OCI-LY1 (cell line): ENCODE measurements around the gene KCNH2.

Experiments used
- H2AFZ ChIP-seq: fragments of 200-600 bp; sonication (generic), shearing (Covaris generic); 2 replicates; pipeline ENCODE4 v1.6.0; 2014; ENCODE audit warnings: antibody characterized with exemption, mild to moderate bottlenecking, low read length
- H3F3A ChIP-seq: fragments of 200-600 bp; sonication (generic), shearing (Covaris generic); 2 replicates; pipeline ENCODE4 v1.6.0; 2014; ENCODE audit warnings: mild to moderate bottlenecking, antibody characterized with exemption, low read length, moderate library complexity; ENCODE audit not compliant: insufficient read depth
- H3K27ac ChIP-seq: fragments of 200-600 bp; sonication (generic); 2 replicates; pipeline ENCODE4 v1.5.1; 2014; ENCODE audit warnings: low read length, mixed run types, mild to moderate bottlenecking, low read depth; ENCODE audit not compliant: poor library complexity, severe bottlenecking
- H3K27me3 ChIP-seq: fragments of 200-600 bp; sonication (generic); 2 replicates; pipeline ENCODE4 v1.6.0; 2014; ENCODE audit warnings: antibody characterized with exemption, mild to moderate bottlenecking, low read length, moderate library complexity; ENCODE audit not compliant: insufficient read depth
- H3K36me3 ChIP-seq: fragments of 200-600 bp; sonication (generic); 2 replicates; pipeline ENCODE4 v1.6.1; 2014; ENCODE audit warnings: mild to moderate bottlenecking, antibody characterized with exemption, low read length, moderate library complexity, mixed read lengths; ENCODE audit not compliant: insufficient read depth
- H3K4me1 ChIP-seq: fragments of 200-600 bp; sonication (generic); 2 replicates; pipeline ENCODE4 v1.5.1; 2014; ENCODE audit warnings: mild to moderate bottlenecking, low read length, moderate library complexity; ENCODE audit not compliant: insufficient read depth, severe bottlenecking
- H3K4me2 ChIP-seq: fragments of 200-600 bp; sonication (generic), shearing (Covaris generic); 2 replicates; pipeline ENCODE4 v1.6.1; 2014; ENCODE audit warnings: low read length
- H3K4me3 ChIP-seq: fragments of 200-600 bp; sonication (generic); 2 replicates; pipeline ENCODE4 v1.5.1; 2014; ENCODE audit warnings: low read length, low read depth, mild to moderate bottlenecking, mixed read lengths; ENCODE audit not compliant: poor library complexity, severe bottlenecking
- H3K79me2 ChIP-seq: fragments of 200-600 bp; shearing (Covaris generic); 2 replicates; pipeline ENCODE4 v1.6.1; 2016; ENCODE audit warnings: mixed run types, low read length, mixed read lengths; ENCODE audit not compliant: insufficient read depth
- H3K9ac ChIP-seq: fragments of 200-600 bp; sonication (generic), shearing (Covaris generic); 2 replicates; pipeline ENCODE4 v1.6.1; 2014; ENCODE audit warnings: mild to moderate bottlenecking, low read length, mixed read lengths
- H3K9me2 ChIP-seq: fragments of 200-600 bp; sonication (generic), shearing (Covaris generic); 2 replicates; pipeline ENCODE4 v1.6.1; 2014; ENCODE audit warnings: low read depth, mild to moderate bottlenecking, low read length, mixed read lengths
- H3K9me3 ChIP-seq: fragments of 200-600 bp; shearing (Covaris generic); 2 replicates; pipeline ENCODE4 v1.6.1; 2014; ENCODE audit warnings: low read length, mixed read lengths
- H4K20me1 ChIP-seq: fragments of 200-600 bp; sonication (generic), shearing (Covaris generic); 2 replicates; pipeline ENCODE4 v1.6.0; 2016; ENCODE audit warnings: mild to moderate bottlenecking, low read length; ENCODE audit not compliant: insufficient read depth
- CTCF ChIP-seq: fragments of 200-600 bp; sonication (generic), shearing (Covaris generic); IDR thresholded peaks from 2 replicates; pipeline ENCODE4 v1.5.1; 2017; ENCODE audit warnings: mild to moderate bottlenecking, antibody characterized with exemption, low read length, moderate library complexity, mixed read lengths
- EZH2 ChIP-seq: fragments of 200-600 bp; sonication (generic), shearing (Covaris generic); IDR thresholded peaks from 2 replicates; pipeline ENCODE4 v1.8.0; 2017; ENCODE audit warnings: borderline replicate concordance, mixed run types, mild to moderate bottlenecking, antibody characterized with exemption, low read length, moderate library complexity, mixed read lengths

The KCNH2 gene

GRCh38 chr7:150999001-150999400, 20.9 kb upstream of the KCNH2 start:
- H3K4me1 ChIP-seq = peaks cover 5% of the 10 kb centered on the region
- H3K36me3 ChIP-seq = no peaks in the 10 kb centered on the region
- H3K9me2 ChIP-seq = no peaks in the 10 kb centered on the region
- H4K20me1 ChIP-seq = no peaks in the 10 kb centered on the region
- no peaks in the 10 kb centered on the region for H3K9me3 ChIP-seq
- TF ChIP-seq EZH2 (no peak), CTCF (no peak)
- no peaks in the 10 kb centered on the region; the same call in 1 of the 2 replicates for H3K27me3 ChIP-seq
- no peak overlapping the region for H3K4me3 ChIP-seq
- no peaks in the 10 kb centered on the region for H3F3A ChIP-seq
- no peaks in the 10 kb centered on the region for H3K79me2 ChIP-seq
- no peak overlapping the region for H3K27ac ChIP-seq
- H3K4me2 ChIP-seq = no peak overlapping the region
- H2AFZ ChIP-seq = no peak overlapping the region
- H3K9ac ChIP-seq = no peak overlapping the region

DNA sequence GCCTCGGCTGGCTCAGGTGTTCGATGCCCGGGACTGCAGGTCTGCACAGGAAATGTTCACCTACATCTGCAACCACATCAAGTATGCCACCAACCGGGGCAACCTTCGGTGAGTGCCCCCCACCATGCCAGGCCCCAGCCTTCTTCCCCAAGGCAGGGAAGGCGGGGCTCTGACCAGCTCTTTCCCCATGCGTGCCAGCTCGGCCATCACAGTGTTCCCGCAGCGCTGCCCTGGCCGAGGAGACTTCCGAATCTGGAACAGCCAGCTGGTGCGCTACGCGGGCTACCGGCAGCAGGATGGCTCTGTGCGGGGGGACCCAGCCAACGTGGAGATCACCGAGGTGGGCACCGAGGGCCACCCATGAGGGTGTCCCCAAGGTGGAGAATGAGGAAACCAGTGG, 20.2 kb upstream of the KCNH2 start:
- Histone ChIP-seq H3K4me2 (no peak overlapping the region), H3K4me1 (peaks cover 5% of the 10 kb centered on the region), H3K4me3 (no peak overlapping the region), H4K20me1 (no peaks in the 10 kb centered on the region), H3K27ac (no peak overlapping the region), H3F3A (no peaks in the 10 kb centered on the region), H2AFZ (no peak overlapping the region), H3K79me2 (no peaks in the 10 kb centered on the region), H3K27me3 (no peaks in the 10 kb centered on the region; the same call in 1 of the 2 replicates), H3K9me2 (no peaks in the 10 kb centered on the region), H3K9ac (no peak overlapping the region), H3K36me3 (no peaks in the 10 kb centered on the region), H3K9me3 (no peaks in the 10 kb centered on the region)
- TF ChIP-seq CTCF (no peak), EZH2 (no peak)

- no peak for TF ChIP-seq CTCF
- no peak overlapping the region for H3K9ac ChIP-seq
- H3K36me3 ChIP-seq = no peaks in the 10 kb centered on the region
- no peaks in the 10 kb centered on the region for H3K9me2 ChIP-seq
- H3K4me2 ChIP-seq = no peak overlapping the region
- no peaks in the 10 kb centered on the region for H3K79me2 ChIP-seq
- H3K4me1 ChIP-seq = peaks cover 5% of the 10 kb centered on the region
- H3K9me3 ChIP-seq = no peaks in the 10 kb centered on the region
- no peaks in the 10 kb centered on the region for H4K20me1 ChIP-seq
- H3K27me3 ChIP-seq = no peaks in the 10 kb centered on the region; the same call in 1 of the 2 replicates
- H3F3A ChIP-seq = no peaks in the 10 kb centered on the region
- H3K27ac ChIP-seq = no peak overlapping the region
- H3K4me3 ChIP-seq = no peak overlapping the region
- H2AFZ ChIP-seq = no peak overlapping the region
Observed at GRCh38 chr7:150997817-150998216, 19.7 kb upstream of the KCNH2 start.
